Stimulated activated CD8-positive, alpha-beta memory T cell treated with anti-CD3 and anti-CD28 coated beads, Interleukin-2, amount 100 ng/mL, for 1 hour (primary cell): ENCODE measurements around the gene OTX1.
"Not testable (repeated sequence)": the region's sequence is repeated elsewhere in the genome, so short reads cannot be mapped to it uniquely, and the experiment has no call there.

Experiments used
- DNase-seq, 2 donors: peaks; one replicate each; pipeline ENCODE4 v3.0.0-alpha.2; 2020; ENCODE audit warnings: low read depth in 2 of 2

The OTX1 gene

DNA sequence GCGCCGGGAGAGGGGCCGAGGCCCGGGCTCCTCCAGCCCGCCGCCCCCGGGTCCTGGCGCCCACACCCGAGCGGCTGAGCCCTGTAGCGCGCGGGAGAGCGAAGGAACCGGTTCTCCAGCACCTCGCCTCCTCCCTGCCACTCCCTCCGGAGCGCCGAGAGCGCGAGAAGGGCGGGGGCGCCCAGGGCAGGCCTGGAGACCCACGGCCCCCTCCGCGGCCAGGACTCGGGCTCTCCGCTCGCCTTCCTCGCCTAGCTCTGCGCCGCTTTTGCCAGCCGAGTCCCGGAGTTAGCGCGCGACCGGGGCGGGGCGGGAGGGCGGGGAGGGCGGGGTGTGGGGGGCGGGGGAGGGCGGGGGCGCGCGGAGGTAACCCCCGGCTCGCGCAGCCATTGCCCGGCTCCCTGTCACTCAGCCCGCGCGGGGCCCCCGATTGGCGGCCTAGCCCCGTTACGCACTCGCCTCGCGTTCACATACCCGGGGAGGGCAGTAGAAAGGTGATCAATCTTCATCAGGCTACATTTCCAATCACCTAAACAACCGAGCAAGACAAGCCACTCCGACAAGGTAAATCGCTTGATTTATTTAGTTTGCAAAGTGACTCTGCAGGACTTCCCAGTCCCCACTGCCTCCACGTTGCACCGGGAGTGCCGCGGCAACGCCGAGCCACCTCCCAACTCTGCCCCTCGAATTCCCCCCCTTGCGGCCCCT is at the start of gene OTX1:
TSS of gene OTX1 (plus strand) at position 497 of the 708 bp plus-strand sequence. CDS start 2,161 bp downstream, outside the sequence.
- DNase-seq, result no peak

DNA sequence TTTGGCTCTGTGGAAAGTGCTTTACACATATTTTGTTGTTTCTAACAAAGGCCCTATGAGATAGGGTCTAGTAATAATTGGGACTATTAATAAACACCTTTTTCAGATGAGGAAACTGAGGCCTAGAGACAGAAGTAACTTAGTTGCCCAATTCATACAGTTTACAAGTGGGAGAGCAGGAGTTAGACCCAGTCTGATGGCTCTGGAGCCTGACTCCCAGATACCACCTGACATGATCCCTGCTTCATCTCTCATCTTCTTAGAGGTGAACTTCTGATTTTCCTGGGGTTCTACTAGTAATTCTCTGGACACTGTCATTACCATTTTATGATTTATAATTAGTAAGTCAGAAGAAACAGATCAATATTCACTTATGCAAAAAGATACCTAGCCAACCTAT is 49.1 kb upstream of the OTX1 start:
- DNase-seq, result no peak

DNA sequence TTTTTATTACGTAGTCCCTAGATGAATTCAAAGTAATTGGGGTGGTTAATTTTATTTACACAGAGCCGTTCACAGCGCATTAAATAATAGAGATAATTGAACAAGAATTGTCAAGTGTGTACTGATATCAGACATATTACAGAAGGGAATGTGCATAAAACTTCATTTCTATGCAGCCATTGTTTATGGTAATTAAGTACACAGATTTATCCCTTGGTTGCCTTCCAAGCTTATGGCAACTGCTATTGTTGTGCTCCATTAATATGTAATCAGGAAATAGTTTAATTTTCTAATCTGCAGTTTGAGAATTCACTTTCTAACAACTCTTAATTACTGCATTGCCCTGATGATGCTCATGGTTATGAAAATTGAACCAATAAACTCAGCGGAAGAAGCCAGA is 47.3 kb upstream of the OTX1 start:
- no peak for DNase-seq

DNA sequence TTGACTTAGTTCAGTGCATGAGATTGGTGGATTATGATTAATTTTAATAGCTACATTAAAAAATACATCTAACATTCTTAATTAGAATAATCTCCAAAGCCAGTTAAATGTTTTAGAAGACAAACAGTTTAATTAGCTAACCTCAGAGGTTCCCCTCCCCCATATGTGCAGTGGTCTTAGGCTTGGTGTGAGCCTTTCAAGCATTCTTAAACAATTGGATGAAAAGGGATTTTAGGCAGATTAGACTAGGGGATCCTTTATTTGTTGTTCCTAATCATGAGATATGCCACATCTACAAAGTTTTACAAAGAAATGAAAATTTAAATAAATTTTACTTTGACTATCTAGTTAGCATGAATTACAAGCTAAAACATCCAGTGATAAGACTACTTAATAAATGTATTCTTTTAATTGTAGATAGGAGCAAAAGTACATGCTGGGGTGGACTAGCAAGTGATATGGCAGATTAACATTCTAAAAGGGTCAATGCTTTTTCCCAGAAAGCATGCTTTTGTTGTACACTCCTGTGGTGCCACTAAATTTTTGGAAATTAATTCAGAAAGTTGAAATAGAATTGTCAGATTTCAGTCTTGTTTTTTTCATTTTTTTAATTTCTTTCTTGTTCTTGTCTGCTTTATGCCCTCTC is 42.7 kb upstream of the OTX1 start:
- no peak for DNase-seq

DNA sequence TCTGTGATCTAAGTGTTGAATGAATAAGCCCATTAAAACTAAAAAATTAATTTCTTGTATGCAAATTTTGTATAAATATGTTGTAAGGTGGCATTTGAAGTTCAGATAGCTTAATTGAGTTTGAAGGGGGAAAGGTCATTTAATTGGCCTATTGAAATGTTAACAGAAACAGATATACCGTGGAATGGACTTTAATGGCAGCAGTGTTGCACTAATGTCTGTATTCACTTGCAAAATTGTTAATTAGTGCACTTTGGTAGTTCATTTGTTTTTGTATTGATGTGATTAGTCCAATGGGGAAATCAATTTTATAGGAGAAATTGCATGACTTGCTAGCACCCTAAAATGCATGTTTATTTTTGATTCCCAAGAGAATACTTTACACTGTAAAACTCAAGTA is 41.8 kb upstream of the OTX1 start:
- no peak for DNase-seq

DNA sequence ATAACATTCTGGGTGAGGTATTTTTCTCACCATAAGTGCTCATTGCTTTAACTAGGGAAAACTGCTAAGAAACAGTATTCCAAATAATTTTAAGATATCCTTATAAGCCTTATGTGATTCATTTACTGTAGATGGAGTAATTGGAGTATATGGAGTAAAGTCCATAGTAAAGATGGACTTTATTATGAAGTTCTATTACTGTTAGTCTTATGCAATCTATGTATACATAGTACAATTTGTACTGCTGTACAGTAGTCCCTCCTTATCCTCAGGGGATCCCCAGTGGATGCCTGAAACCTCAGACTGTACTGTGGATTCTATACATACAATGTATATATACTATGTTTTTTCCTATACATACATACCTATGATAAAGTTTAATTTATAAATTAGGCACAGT is 41.1 kb upstream of the OTX1 start:
- DNase-seq, result no peak

DNA sequence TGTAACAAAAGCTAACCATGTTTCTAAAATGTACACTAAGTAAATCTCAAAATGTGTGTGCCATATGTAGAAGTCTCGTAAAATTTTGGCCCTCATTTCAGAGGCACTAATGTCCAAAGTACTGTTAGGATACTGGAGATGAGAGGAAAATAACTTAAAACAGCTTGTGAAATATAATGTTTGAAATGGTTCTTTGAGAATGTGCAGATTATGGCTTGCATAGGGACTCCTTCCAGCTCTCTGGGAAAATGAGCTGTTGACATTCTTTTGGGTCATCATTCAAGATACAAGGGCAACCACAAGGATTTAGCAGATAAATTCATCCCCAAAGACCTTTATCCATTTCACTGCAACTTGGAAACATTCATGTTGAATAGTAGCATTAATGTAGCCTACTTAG is 38.1 kb upstream of the OTX1 start:
- no peak for DNase-seq

DNA sequence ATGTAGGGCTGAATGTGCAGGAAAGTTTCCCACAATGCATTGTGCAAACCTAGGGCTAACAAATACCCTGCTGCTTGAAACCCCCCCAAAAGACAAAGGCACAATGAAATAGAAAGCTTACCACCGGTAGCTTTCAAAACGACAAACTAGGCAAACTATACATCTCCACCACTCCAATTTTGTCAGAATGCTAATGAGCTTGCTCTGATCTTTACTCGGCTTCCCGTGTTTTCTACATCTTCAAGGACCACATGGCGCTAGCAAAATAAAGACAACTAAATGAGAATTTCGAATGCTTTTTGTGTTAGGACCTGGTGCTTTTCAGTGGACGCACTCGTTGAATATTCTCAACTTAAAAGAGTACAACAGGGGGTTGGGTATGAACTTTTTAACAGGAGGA is 37.2 kb upstream of the OTX1 start:
- no peak for DNase-seq

DNA sequence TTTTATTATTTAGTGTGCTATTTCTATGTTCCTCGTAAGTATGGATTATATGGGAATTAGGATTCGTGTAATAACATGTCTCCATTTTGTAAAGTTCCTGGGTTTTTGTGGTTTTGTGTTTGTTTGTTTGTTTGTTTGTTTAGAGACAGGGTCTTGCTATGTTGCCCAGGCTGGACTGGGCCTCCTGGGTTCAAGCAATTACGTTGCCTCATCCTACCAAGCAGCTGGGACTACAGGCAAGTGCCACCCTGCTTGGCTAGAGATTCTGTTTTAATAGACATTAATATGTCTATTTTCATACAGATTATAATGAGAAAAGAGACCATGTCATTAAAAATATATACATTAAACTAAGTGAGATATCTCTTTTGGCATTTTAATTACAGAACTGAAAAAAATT is 35.2 kb upstream of the OTX1 start:
- DNase-seq, result no peak

DNA sequence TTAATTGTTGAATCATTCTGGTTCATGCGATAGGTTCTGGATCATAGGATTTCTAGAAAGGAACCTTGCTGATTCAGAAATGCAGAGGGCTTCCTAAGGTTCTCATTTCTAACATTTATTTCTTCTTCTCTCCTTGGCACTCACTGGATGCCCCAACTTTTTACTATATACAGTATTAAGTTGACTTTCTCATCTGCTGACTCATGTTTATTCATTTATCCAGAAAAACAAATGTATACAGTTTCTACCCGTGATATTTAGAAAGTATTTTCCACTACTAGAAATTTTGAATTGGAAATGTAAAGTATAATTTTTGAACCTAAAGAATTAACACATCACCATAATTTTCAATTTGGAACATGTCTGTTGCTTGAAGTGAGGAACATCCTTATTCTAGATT is 32.2 kb upstream of the OTX1 start:
- DNase-seq, result no peak

DNA sequence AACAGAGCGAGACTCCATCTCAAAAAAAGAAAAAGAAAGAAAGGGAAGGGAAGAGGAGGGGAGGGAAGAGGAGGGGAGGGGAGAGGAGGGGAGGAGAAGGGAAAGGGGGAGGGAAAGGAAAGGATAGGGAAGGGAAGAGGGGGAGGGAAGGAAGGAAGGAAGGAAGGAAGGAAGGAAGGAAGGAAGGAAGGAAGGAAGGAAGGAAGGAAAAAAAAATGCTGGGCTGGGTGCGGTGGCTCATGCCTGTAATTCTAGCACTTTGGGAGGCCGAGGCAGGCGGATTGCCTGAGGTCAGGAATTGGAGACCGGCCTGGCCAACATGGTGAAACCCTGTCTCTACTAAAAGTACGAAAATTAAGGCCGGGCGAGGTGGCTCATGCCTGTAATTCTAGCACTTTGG is 30.9 kb upstream of the OTX1 start:
- not testable (repeated sequence) for DNase-seq

DNA sequence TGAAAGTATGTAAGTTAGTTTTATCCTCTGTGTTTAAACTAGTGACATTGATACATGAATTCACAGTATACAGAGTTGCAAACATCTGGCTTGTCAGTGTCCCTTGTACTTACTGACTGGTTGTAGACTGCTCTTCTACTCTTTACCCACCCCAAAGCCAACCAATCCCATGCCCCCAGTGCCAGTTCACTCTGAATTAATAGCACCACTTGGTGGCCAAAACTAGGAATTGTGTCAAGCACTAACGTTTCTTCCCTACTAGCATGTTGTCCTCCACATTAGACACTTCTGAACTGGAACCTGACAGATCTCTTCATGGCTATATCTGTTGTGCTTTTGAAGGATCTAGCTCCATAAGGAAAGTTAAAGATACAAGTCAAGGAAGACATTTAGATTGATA is 27.2 kb upstream of the OTX1 start:
- DNase-seq, result no peak

DNA sequence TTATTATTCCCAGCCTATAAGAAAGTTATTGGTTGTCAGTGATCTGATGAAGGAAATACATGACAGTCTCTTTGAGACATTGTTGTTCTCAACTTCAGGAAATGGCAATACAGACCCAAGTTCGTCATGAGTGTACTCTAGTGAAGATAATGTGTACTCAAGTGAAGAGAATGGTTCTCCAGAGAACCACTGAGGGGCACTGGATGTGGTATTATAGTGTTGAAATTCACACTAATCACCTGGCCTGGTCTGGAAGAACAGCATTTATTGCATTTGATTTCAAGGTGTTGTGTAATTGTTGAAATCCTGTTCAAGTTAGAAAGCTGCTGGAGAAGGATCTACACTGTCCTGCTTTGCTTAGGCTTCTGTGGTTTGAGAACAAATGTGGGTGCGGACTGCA is 23.4 kb upstream of the OTX1 start:
- no peak for DNase-seq

DNA sequence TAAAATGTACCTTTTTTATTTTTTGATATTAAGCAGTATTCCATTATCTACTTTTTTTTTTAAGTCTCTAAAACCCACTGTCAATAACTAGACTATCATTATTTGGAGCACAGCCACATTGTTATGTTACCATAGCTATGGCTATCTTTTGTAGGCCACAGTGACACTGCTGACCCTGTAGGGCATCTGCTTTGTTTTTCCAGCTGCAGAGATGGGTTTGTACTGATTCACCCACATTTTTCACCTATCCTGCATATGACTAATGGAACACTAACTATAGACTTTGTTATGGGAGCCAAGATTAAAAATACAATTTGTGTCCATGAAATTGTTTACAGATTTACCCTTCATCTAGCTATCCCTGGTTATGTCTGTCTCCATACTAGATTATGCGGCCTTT is 21.6 kb upstream of the OTX1 start:
- no peak for DNase-seq

DNA sequence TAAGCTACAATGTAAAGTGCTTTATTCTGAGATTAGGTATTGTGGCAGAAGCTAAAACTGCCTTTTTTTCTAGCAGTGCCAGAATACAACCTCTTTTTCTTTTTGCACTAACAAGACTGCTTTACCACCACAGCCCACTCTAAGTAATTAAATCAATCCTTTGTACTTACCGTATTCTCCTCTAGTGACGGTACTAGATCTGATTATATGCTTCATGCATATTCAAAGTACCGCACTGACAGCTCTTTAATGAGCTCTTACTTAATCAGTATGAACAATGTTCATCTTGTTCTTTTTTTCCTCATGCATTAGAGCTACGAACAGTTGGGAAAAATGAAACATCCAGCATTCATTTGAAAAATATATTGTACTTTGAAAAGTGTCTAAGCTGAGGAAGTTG is 16.1 kb upstream of the OTX1 start:
- no peak for DNase-seq

DNA sequence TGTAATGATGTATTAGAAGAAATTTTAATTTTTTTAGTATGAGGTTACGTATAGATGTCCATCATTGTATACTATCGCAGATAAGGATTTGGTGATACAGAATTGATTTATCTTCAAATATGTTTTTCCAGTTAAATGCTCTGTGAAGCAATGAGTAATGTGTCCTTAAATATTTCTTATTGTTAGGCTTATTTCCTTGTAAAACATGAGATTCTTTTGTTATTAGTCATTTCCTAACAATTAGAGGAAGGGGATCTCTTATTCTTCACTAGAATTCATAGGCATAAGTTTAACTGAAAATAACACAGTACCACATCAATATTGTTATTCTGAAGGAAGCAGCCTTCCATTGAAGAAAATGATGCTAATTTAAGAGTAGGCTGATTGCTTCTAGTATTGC is 15.5 kb upstream of the OTX1 start:
- no peak for DNase-seq

DNA sequence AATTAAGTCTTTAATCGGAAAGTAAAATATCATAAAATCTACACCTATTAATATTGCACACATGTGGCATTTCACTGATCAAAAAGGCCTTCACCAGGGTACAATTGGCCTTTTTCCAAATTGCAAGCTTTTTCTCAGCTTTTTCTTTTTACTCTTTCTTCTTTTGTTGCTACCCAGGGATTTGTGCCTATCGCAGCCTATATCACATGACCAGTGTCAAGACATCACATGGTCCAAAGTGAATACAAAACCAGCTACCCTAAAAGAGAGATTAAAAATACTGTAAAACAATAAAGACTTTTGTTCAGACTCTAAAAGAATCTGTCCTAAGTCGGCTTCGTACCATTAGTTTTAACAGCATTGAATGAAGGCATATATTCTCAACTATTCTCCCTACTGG is 15.0 kb upstream of the OTX1 start:
- DNase-seq, result no peak

DNA sequence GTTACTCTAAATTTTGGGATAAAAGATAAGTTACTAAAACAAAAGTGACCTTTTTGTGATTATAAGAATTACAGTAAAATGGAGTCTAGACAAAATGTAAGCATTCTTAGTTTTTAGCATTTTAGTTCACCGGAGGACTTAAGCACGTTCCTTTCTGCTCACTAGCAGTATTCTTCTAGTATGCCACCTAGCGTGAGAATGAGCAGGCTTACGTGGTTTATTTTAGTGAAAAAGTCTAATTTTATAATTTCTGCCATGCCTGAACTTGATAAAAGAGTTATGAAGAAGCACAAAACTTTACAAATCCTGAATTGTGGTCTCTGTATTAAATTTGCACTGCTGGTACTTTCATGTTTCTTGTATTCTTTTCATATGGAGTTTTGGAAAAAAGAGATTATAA is 12.6 kb upstream of the OTX1 start:
- no peak for DNase-seq

DNA sequence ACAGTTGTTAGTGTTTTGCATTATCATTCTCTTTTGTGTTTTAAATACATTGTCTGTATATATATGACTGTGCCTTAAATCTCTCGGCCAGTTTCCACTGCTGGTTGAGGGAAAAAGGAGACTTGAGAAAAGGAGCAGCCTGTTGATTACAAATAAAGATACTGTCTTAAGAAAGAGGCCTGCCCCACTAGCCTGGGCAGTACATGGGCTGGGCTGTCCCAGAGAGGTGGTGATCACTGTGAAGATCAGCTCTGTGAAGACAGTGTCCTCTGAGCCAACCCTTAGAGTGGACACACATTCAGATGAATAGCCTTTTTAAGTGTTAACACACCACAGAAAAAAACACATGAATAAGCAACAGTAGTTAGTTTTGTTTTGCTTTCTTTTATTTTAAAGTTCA is 10.0 kb upstream of the OTX1 start:
- no peak for DNase-seq

DNA sequence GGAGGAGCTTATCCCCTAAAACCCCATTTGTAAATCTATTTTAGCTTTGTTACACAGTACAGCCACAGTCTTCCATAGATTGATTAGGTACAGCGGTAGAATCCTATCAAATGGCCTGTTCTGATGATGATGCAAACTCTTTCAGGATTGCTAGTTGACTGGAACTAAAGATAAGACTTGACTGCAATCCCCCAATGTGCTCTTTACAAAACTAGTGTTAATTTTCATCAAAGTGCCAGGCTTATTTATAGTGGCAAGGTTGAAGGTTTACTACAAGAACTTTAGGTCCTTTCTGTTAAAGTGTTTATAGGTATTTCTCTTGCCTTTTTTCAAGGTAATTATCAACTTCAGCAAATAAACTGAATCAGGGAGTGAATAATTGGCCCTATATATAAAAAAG is 9.0 kb upstream of the OTX1 start:
- DNase-seq, result no peak

DNA sequence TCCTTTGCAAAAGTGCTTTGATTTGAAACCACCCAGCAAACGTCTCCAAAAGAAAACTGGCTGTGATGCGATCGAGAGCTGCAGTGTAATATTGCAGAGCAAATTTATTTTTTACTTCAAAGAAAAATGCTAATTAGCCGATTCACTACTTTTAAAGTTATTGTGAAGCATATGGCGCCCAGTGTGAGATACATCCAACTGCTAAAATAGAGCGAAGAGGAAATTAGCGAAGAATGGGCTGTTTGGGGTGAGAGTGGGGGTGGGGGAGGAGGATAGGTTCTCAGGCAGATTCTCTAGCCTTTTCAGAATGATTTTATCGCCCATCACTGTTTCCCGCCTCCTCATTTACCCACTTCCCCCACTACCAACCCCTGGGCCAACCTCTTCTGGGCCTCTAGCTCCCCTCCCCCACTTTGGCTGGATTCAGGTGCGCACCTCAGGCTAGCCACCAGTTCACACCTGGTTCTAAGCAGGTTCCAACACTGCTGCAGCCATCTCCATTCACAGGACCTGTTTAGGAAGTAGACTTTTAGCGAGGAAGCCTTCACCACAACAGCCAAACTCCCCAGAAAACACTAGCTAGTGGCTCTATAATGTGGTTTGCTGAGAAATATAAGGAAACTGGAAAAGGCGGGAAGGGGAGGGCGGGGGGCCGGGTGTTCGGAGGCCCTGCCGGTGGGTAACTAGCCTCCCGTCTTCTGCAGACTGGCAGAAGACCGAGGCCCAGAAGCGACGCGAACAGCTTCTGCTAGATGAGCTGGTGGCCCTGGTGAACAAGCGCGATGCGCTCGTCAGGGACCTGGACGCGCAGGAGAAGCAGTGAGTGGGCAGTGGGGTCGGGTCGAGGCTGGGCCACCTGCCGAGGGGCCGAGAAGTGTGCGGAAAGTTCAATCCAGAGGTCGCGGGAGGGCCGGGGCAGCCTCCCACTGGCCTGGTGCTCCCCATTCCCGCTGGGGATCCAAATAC is 6.0 kb upstream of the OTX1 start:
- no peak for DNase-seq

DNA sequence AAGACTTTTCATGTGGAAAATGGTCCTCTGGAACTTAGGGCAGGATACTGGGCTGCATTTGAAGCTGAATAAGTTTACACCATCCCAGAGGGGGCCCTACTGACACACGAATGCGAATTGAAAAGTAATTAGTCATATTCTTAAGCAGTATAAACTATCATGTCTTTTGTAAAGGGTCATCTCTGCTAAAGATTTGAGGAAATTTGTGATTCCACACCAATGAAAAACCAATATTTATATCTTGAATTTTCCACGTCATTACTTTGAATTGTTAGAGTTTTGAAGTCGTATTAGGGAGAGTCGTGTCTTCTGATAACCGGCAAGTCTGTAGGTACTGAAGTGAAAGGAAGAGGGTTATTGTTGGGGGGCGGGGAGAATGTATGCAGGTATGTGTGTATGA is 4.1 kb upstream of the OTX1 start:
- DNase-seq, result no peak

DNA sequence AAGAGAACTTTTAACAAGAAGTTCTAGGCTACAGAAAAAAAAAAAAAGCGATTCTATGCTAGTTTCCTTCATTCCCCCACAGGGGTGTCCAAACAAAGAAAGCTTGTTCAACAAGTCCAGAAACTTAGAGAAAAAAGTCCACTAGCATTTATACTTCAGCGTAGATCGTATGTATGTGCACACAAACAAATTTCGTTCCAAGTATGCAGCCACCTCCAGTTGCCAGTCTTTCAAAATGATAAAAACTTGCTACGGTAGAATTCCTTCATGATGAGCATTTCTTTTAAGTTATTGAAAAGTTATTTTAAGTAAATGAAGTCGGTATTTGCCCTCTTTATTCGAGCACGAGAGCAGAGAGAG is 3.7 kb upstream of the OTX1 start:
- DNase-seq, result no peak
